Germinal center (tissue), 1 donor: ENCODE measurements around the gene EHD2.
A peak's percentile ranks its signal among the peaks of the same experiment; 100 is the strongest.
"Not testable (repeated sequence)": the region's sequence is repeated elsewhere in the genome, so short reads cannot be mapped to it uniquely, and the experiment has no call there.

Experiments
- DNase-seq: peaks from one replicate; pipeline ENCODE4 v3.0.0; 2012; ENCODE audit warnings: mixed read lengths, low spot score

EHD2 gene

GRCh38 chr19:47713046-47714021 is at the start of gene EHD2:
TSS of gene EHD2 (plus strand) at chr19:47713422. CDS start at chr19:47716613, 3,191 bp downstream.
- peak; percentile 48 for DNase-seq

- no peak for DNase-seq
These were observed 49.7 kb upstream of the EHD2 start for GRCh38 chr19:47663435-47663910.

GRCh38 chr19:47663911-47664771 is 49.1 kb upstream of the EHD2 start:
- DNase-seq: no peak

GRCh38 chr19:47668556-47668955 is 44.7 kb upstream of the EHD2 start:
- DNase-seq: not testable (repeated sequence)

- no peak for DNase-seq
These were observed 42.5 kb upstream of the EHD2 start for GRCh38 chr19:47670736-47671135.

- no peak for DNase-seq
These were observed 41.7 kb upstream of the EHD2 start for GRCh38 chr19:47671499-47671898.

- no peak for DNase-seq
These were observed 39.8 kb upstream of the EHD2 start for GRCh38 chr19:47673426-47673825.

GRCh38 chr19:47674548-47674947 is 38.7 kb upstream of the EHD2 start:
- no peak for DNase-seq

- no peak for DNase-seq
These were observed 38.0 kb upstream of the EHD2 start for GRCh38 chr19:47675271-47675670.

GRCh38 chr19:47675859-47676258 is 37.4 kb upstream of the EHD2 start:
- no peak for DNase-seq

- DNase-seq: no peak
These were observed 36.4 kb upstream of the EHD2 start for GRCh38 chr19:47676811-47677210.

- DNase-seq: no peak
These were observed 33.8 kb upstream of the EHD2 start for GRCh38 chr19:47679251-47679900.

- no peak for DNase-seq
These were observed 33.0 kb upstream of the EHD2 start for GRCh38 chr19:47679922-47680857.

- DNase-seq: no peak
These were observed 32.3 kb upstream of the EHD2 start for GRCh38 chr19:47680858-47681332.

- DNase-seq: no peak
These were observed 31.8 kb upstream of the EHD2 start for GRCh38 chr19:47681388-47681787.

- no peak for DNase-seq
These were observed 31.3 kb upstream of the EHD2 start for GRCh38 chr19:47681936-47682335.

- no peak for DNase-seq
These were observed 30.3 kb upstream of the EHD2 start for GRCh38 chr19:47682939-47683338.

GRCh38 chr19:47686679-47687450 is 26.4 kb upstream of the EHD2 start:
- DNase-seq: no peak

- no peak for DNase-seq
These were observed 25.3 kb upstream of the EHD2 start for GRCh38 chr19:47687906-47688305.

- DNase-seq: no peak
These were observed 22.1 kb upstream of the EHD2 start for GRCh38 chr19:47691090-47691489.
